Sigmoid colon (tissue), 7 donors: ENCODE data around the gene RBCK1. TPM values are rescaled to one million over a fixed set of nuclear protein-coding genes. Genes with fewer than 3 reads are reported as not detected.

Source experiments
- DNase-seq: peaks from one replicate; pipeline ENCODE4 v3.0.0-alpha.2; 2019
- H3K27ac ChIP-seq, 4 donors: fragments of 200-600 bp; sonication (generic); one replicate each; pipeline ENCODE4 v1.5.1; 2016 to 2019; ENCODE audit warnings: mild to moderate bottlenecking in 1 of 4
- H3K27me3 ChIP-seq, 3 donors: fragments of 200-600 bp; sonication (generic); one replicate each; pipeline ENCODE4 v1.5.1; 2019; ENCODE audit warnings: mild to moderate bottlenecking in 1 of 3
- H3K36me3 ChIP-seq, 4 donors: fragments of 200-600 bp; sonication (generic); one replicate each; pipeline ENCODE4 v1.5.1; 2016 to 2019
- H3K4me1 ChIP-seq, 4 donors: fragments of 200-600 bp; sonication (generic); one replicate each; pipeline ENCODE4 v1.5.1; 2017 to 2019
- H3K4me3 ChIP-seq, 4 donors: fragments of 200-600 bp; sonication (generic); one replicate each; pipeline ENCODE4 v1.5.1; 2017 to 2019; ENCODE audit warnings: mild to moderate bottlenecking in 2 of 4, moderate library complexity in 1 of 4
- H3K9me3 ChIP-seq, 4 donors: fragments of 200-600 bp in 3 of 4; sonication (generic) in 3 of 4; one replicate each; pipeline versions ENCODE4 v1.5.1 to v1.6.1; 2013 to 2019
- EP300 ChIP-seq, 4 donors: sonication (generic); formaldehyde crosslinking; IDR thresholded peaks; one replicate each; pipeline ENCODE4 v1.6.1; 2017; ENCODE audit warnings: antibody characterized with exemption in 4 of 4
- POLR2A ChIP-seq, 2 donors: fragments of 450-650 bp; IDR thresholded peaks; one replicate each; pipeline ENCODE4 v1.6.1; 2016; ENCODE audit warnings: antibody characterized with exemption in 2 of 2, mild to moderate bottlenecking in 2 of 2, moderate library complexity in 2 of 2
- POLR2AphosphoS5 ChIP-seq, 4 donors: sonication (generic); formaldehyde crosslinking; IDR thresholded peaks; one replicate each; pipeline ENCODE4 v1.6.1; 2017; ENCODE audit warnings: antibody characterized with exemption in 4 of 4
- WGBS, 2 donors: extraction: QIAGEN DNeasy Blood & Tissue Kit; methylation state at CpG; one replicate each; pipeline ENCODE4 v1.1.7; 2013; 5-methylcytosine and 5-hydroxymethylcytosine counted together
- intact Hi-C: fragments of 100-400 bp; cut with DNase I; formaldehyde crosslinking; loops from one replicate; pipeline ENCODE4 v1.15.1; 2023
- polyA plus RNA-seq, 3 donors: library from polyadenylated mRNA; stranded (reverse); fragments of 200-250 nt; gene quantifications; one replicate each; pipeline ENCODE4 v1.2.3, GENCODE V29; 2013
- total RNA-seq, 4 donors: library from RNA; depleted of rRNA; stranded (reverse); fragments of >200 nt; gene quantifications; one replicate each; pipeline ENCODE4 v1.1.0, GENCODE V29; 2016
- TF ChIP-seq, protein P1 (sequence below), 4 experiments: fragments of 450-650 bp in 3 of 4; fragments of 200-600 bp in 1 of 4; IDR thresholded peaks; one replicate each; pipeline ENCODE4 v1.5.1; 2016 to 2019; ENCODE audit warnings: antibody characterized with exemption in 4 of 4, mild to moderate bottlenecking in 3 of 4, moderate library complexity in 2 of 4
- donor health status: healthy with polysubstance abuse.
- donor health status: Bipolar disorder and iron deficiency.
- donor health status: healthy.

Gene RBCK1
- total and polyA plus RNA-seq, 7 donors: 60.7 to 197 (median 77.5) TPM

DNA sequence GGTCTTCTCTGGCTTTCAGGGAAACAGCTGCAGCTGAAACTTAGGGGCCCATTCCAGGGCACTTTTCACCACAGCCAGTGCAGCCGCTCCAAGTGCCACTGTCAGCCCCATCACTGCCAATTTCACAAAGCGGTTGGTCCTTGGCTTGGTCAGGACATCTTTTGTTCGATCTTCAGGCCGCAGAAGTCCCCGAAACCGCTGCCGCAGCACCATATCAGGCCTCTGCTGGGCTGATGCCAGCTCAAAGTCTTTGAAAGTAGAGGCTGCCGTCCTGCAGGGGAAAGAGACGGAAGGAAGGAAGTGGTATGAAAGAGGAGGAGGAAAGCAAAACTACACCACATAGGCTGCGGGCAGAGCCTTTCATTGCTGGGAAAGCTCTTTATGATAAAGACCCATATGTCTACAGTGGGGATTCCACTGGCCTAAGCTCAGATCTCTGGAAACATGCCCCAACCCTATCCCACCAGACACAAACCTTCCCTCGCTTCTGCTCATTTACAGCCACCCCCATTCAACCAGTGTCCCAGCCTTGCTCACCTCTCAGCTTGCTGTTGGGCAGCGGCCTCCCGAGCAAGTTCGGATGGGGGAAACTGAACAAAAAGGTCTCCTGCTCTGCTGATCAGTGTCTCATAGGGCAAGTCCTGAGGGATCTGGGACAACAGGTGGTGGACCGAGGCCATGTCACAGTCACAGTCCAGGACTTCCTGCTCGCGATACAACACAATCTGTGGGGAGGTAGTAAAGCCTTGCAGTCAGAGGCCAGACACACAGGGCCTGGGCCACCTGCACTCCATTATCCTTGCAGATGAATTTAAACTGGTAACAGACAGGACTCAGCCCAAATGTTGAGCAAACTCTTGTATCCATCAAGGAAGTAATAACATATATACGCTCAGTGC is 30.7 kb downstream of the RBCK1 start:
- TF ChIP-seq POLR2A (IDR thresholded peaks at IDR 0.05): no peak
- H3K4me3 ChIP-seq: no peak overlapping the region
- no peaks in the 10 kb centered on the region for H3K4me1 ChIP-seq
- H3K27me3 ChIP-seq: no peaks in the 10 kb centered on the region
- WGBS, 2 donors: 61 to 85% methylated on average over 18 of the region's 18 CpGs
- no peaks in the 10 kb centered on the region for H3K9me3 ChIP-seq
- no peak overlapping the region for H3K27ac ChIP-seq
- DNase-seq: no peak
- H3K36me3 ChIP-seq: peaks cover 50 to 99% (median 73%) of the 10 kb centered on the region in 4 donors
- intact Hi-C loops: no loop called here

DNA sequence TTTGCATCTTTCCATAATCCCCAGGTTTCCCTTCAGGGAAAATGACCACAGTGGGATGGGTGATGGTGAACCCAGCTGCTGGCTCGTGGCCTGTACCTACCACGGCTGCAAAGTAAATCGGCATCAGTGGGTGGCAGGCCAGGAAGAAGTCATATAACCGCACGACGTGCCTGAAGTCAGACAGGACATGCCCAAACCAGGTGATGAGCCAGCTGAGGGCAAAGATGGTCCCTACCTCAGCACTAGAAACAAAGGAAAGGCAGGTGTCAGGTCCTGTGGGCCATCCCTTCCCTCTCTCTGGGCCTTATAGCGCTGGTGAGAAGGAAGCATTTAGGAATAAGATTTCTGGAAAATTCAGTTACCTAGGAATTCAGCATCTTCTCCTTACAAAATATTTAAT is 32.0 kb downstream of the RBCK1 start:
- Histone ChIP-seq H3K27ac (no peak overlapping the region), H3K9me3 (no peaks in the 10 kb centered on the region), H3K4me1 (peaks cover 0 to 10% (median 4%) of the 10 kb centered on the region in 4 donors), H3K4me3 (no peak overlapping the region), H3K27me3 (no peaks in the 10 kb centered on the region), H3K36me3 (peaks cover 50 to 99% (median 69%) of the 10 kb centered on the region in 4 donors)
- TF ChIP-seq POLR2A (IDR thresholded peaks at IDR 0.05) (no peak), POLR2AphosphoS5 (IDR thresholded peaks at IDR 0.05) (no peak), EP300 (IDR thresholded peaks at IDR 0.05) (no peak)
- TF ChIP-seq, protein P1, sequence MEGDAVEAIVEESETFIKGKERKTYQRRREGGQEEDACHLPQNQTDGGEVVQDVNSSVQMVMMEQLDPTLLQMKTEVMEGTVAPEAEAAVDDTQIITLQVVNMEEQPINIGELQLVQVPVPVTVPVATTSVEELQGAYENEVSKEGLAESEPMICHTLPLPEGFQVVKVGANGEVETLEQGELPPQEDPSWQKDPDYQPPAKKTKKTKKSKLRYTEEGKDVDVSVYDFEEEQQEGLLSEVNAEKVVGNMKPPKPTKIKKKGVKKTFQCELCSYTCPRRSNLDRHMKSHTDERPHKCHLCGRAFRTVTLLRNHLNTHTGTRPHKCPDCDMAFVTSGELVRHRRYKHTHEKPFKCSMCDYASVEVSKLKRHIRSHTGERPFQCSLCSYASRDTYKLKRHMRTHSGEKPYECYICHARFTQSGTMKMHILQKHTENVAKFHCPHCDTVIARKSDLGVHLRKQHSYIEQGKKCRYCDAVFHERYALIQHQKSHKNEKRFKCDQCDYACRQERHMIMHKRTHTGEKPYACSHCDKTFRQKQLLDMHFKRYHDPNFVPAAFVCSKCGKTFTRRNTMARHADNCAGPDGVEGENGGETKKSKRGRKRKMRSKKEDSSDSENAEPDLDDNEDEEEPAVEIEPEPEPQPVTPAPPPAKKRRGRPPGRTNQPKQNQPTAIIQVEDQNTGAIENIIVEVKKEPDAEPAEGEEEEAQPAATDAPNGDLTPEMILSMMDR (IDR thresholded peaks at IDR 0.05): no peak
- 94 to 95% methylated on average over 7 of the region's 7 CpGs for WGBS, 2 donors
- intact Hi-C loops: no loop called here
- DNase-seq: no peak

DNA sequence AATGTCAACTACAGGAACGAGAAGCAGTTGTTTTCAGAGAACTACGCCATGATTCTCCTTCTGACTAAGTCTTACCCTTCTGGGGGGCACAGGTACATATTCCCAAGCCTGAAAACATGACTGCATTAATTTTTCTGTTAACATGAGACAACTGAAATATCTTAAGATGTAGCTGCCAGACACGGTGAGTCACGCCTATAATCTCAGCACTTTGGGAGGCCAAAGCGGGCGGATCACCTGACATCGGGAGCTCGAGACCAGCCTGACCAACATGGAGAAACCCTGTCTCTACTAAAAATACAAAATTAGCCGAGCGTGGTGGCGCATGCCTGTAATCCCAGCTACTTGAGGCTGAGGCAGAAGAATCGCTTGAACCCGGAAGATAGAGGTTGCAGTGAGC is 32.5 kb downstream of the RBCK1 start:
- no peaks in the 10 kb centered on the region for H3K9me3 ChIP-seq
- no peak overlapping the region for H3K27ac ChIP-seq
- TF ChIP-seq, protein P1 (IDR thresholded peaks at IDR 0.05): no peak
- TF ChIP-seq EP300 (IDR thresholded peaks at IDR 0.05) (no peak), POLR2A (IDR thresholded peaks at IDR 0.05) (no peak)
- H3K4me1 ChIP-seq: peaks cover 0 to 15% (median 5%) of the 10 kb centered on the region in 4 donors
- intact Hi-C loops: no loop called here
- no peaks in the 10 kb centered on the region for H3K27me3 ChIP-seq
- peaks cover 50 to 99% (median 64%) of the 10 kb centered on the region in 4 donors for H3K36me3 ChIP-seq
- no peak overlapping the region for H3K4me3 ChIP-seq
- DNase-seq: no peak
- WGBS, 2 donors: 94 to 96% methylated on average over 13 of the region's 13 CpGs

DNA sequence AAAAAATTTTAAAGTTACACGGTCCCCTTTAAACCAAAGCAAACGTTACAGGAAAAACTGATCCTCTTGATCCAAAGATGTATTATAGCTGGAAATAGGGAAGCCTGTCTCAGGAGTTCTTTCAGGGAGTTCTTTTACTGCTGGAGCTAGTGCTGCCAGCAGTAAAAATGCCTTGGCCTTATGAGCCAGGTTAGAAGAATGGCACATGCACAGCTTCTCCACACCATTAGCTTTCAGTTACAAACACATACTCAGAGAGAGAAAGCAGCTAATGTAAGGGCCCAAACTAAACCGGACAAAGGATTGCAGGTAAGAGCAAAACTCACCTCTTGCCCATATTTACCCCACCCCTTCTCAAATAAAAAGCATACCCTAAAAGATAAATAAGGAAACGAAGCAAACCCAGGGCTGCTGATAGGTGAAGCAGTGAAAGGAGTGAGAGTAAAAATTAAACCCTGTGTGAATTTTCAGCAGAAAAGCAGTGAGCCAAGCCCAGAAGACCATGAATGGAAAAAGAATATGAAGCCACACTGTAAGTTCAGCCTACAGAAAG is 35.2 kb downstream of the RBCK1 start:
- peaks cover 0 to 15% (median 5%) of the 10 kb centered on the region in 4 donors for H3K4me1 ChIP-seq
- H3K27me3 ChIP-seq: no peaks in the 10 kb centered on the region
- peaks cover 33 to 97% (median 43%) of the 10 kb centered on the region in 4 donors for H3K36me3 ChIP-seq
- no peak overlapping the region for H3K4me3 ChIP-seq
- H3K9me3 ChIP-seq: no peaks in the 10 kb centered on the region
- TF ChIP-seq POLR2AphosphoS5 (IDR thresholded peaks at IDR 0.05): no peak
- no peak for TF ChIP-seq POLR2A (IDR thresholded peaks at IDR 0.05)
- TF ChIP-seq, protein P1 (IDR thresholded peaks at IDR 0.05): no peak
- TF ChIP-seq EP300 (IDR thresholded peaks at IDR 0.05): no peak
- intact Hi-C loops: no loop called here
- 22 to 71% methylated on average over 4 of the region's 4 CpGs for WGBS, 2 donors
- H3K27ac ChIP-seq: no peak overlapping the region
- DNase-seq: no peak

DNA sequence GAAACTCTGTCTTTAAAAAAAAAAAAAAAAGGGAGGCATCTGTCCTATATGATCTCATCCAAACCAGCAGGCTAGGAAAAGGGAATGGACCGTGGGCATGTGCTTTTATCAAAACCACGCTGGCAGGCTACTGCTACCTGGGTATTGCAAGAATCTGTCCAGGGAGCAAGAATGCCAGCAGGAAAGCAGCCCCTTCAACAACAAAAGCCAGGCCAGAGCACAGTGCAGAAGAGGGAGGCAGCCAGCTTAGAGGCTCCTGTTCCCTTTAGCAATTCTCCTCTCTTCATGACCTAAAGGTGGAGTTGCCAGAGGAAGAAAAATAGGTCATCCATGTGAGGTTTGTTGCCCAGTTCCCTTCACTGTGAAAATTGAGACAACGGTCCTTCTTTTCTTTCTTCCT is 36.0 kb downstream of the RBCK1 start:
- peaks cover 26 to 89% (median 35%) of the 10 kb centered on the region in 4 donors for H3K36me3 ChIP-seq
- no peak overlapping the region for H3K27ac ChIP-seq
- 75 to 86% methylated on average over 3 of the region's 3 CpGs for whole genome bisulfite sequencing, 2 donors
- no peaks in the 10 kb centered on the region for H3K27me3 ChIP-seq
- intact Hi-C loops: no loop called here
- H3K4me3 ChIP-seq: no peak overlapping the region
- no peak for TF ChIP-seq POLR2AphosphoS5 (IDR thresholded peaks at IDR 0.05)
- no peak for TF ChIP-seq POLR2A (IDR thresholded peaks at IDR 0.05)
- TF ChIP-seq, protein P1 (IDR thresholded peaks at IDR 0.05): no peak
- no peaks in the 10 kb centered on the region for H3K9me3 ChIP-seq
- H3K4me1 ChIP-seq: peaks cover 0 to 15% (median 5%) of the 10 kb centered on the region in 4 donors
- no peak for DNase-seq
